SKM-1 (cell line): ENCODE data around the gene GPBAR1.

Experiments used
- DNase-seq: peaks from one replicate; lab custom pipeline; 2025; ENCODE audit not compliant: unreplicated experiment; lab: John Stamatoyannopoulos, UW

The GPBAR1 gene

GRCh38 chr2:218260742-218261422, at the start of gene GPBAR1:
TSS of gene GPBAR1 (plus strand) at chr2:218261015. CDS start at chr2:218262725, 1,710 bp downstream.
- DNase-seq, result no peak

- DNase-seq, result no peak
Measured at GRCh38 chr2:218214116-218214515, 46.7 kb upstream of the GPBAR1 start.

GRCh38 chr2:218216336-218216673, 44.5 kb upstream of the GPBAR1 start:
- no peak for DNase-seq

GRCh38 chr2:218216674-218217359, 44.0 kb upstream of the GPBAR1 start, which contains the start of gene ARPC2:
TSS of gene ARPC2 (plus strand) at chr2:218217189. CDS start at chr2:218217471, 282 bp downstream.
- DNase-seq, result peak; percentile 89

- DNase-seq, result no peak
Measured at GRCh38 chr2:218217360-218218267, 43.2 kb upstream of the GPBAR1 start.

- DNase-seq, result peak; percentile 59
Measured at GRCh38 chr2:218218268-218219185, 42.3 kb upstream of the GPBAR1 start.

GRCh38 chr2:218219934-218220333, 40.9 kb upstream of the GPBAR1 start:
- no peak for DNase-seq

GRCh38 chr2:218221000-218221399, 39.8 kb upstream of the GPBAR1 start:
- no peak for DNase-seq

- no peak for DNase-seq
Measured at GRCh38 chr2:218223046-218223445, 37.8 kb upstream of the GPBAR1 start.

- DNase-seq, result no peak
Measured at GRCh38 chr2:218224186-218224585, 36.6 kb upstream of the GPBAR1 start.

- no peak for DNase-seq
Measured at GRCh38 chr2:218226903-218227302, 33.9 kb upstream of the GPBAR1 start.

- DNase-seq, result no peak
Measured at GRCh38 chr2:218228366-218229090, 32.3 kb upstream of the GPBAR1 start.

GRCh38 chr2:218229239-218229638, 31.6 kb upstream of the GPBAR1 start:
- DNase-seq, result peak; percentile 85

GRCh38 chr2:218229851-218230250, 31.0 kb upstream of the GPBAR1 start:
- DNase-seq, result no peak

GRCh38 chr2:218230882-218231281, 29.9 kb upstream of the GPBAR1 start:
- DNase-seq, result peak; percentile 25

GRCh38 chr2:218233543-218233942, 27.3 kb upstream of the GPBAR1 start:
- DNase-seq, result no peak

GRCh38 chr2:218234521-218234920, 26.3 kb upstream of the GPBAR1 start:
- DNase-seq, result no peak

GRCh38 chr2:218235017-218235416, 25.8 kb upstream of the GPBAR1 start:
- no peak for DNase-seq

GRCh38 chr2:218236829-218237228, 24.0 kb upstream of the GPBAR1 start:
- no peak for DNase-seq

- no peak for DNase-seq
Measured at GRCh38 chr2:218238887-218239286, 21.9 kb upstream of the GPBAR1 start.
